ENCODE measurements around the gene PPP3CA.

PPP3CA gene

DNA sequence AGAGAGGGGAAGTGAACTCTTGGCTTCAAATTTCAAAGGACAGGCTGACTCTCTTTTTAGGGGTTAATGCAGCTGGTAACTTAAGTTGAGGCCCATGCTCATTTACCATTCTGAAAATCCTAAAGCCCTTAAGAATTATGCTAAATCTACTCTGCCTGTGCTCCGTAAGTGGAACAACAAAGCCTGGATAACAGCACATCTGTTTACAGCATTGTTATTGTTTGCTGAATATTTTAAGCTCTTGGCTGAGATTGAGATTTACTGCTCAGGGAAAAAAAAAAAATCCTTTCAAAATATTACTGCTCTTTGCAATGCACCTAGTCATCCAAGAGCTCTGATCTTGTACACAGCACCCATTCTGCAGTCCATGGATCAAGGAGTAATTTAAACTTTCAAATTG is 17.7 kb downstream of the PPP3CA start:
- DNase-seq = no peak

- DNase-seq = no peak
These were observed 19.2 kb downstream of the PPP3CA start for GRCh38 chr4:101328063-101328602.

DNA sequence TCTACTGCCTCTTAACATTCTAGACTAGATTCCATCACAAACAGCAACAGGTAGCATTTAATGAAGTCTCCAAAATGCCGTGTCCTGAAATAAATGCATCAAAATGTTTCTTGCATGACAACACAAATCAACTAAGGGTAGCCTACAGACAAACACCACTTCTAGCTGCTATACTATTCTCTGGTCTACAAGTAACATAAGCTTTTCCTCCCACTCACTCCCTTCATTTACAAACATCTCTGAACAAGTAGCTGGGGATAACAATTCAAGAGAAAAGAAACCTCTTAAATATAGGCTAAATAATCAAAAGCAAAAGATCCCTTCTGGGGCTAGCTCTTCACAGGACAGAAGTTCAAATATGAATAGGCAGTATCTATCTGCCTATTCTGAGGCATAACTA is 20.8 kb downstream of the PPP3CA start:
- DNase-seq = no peak

DNA sequence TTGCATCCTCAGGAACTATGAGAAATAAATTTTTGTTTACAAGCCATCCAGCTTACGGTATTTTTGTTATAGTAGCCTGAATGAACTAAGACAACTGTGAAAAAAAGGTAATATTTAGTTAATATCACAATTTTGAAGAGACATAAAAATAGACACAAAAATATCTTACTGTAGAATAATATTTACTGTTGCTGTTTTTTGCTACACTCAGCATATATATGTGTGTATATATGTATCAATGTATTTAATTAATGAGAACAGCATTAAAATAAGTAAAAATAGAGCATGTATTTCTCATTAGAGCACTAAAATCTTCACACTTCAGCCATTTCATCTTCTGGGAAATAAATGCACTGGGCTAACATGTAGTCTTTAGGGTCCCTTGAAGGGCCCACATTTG is 24.6 kb downstream of the PPP3CA start:
- DNase-seq = no peak

DNA sequence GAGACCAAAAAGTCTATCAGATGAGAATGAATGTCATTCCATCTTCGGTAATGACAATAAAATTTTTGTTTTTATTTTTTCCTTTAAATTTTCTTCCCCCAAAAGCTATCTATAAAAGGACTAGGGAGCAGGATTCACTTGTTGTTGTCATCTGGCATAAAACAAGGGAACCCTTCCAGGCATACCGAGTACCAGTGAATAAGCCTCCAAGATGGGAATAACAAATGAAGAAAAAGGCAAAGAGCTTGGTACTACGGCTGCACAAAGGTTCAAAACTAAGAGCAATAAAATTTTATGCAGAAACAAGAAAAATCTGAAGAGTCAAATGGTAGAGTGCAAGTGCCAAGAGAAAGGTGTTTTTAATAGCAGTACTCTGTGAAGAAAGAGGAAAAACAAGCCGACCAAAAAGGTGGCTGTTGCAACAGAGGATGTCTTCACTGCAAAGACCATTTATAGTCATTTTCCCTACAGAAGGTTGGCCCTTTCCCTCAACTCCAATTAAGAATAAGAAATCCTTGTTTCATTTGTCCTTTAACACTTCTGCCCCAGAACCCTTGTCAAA is 25.8 kb downstream of the PPP3CA start:
- no peak for DNase-seq

DNA sequence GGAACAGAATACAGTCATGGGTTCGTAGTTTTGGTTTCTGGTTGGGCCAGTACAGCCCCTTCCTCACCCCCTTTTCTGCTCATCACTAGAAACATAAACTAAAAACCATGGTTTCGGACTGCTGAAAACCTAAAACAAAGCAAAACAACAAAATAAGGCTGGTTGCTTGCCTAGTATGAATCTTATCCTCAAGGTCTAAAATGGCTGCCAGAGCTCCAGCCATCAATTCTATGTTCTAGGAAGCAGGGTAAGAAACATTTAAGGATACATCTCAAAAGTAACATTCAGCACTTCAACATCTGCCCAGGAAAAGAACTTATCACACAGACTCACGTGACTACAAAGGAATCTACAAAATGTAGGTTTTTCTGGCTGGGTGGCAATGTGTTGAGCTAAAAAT is 31.5 kb downstream of the PPP3CA start:
- DNase-seq = no peak

GRCh38 chr4:101315041-101315440 is 32.3 kb downstream of the PPP3CA start:
- no peak for DNase-seq

DNA sequence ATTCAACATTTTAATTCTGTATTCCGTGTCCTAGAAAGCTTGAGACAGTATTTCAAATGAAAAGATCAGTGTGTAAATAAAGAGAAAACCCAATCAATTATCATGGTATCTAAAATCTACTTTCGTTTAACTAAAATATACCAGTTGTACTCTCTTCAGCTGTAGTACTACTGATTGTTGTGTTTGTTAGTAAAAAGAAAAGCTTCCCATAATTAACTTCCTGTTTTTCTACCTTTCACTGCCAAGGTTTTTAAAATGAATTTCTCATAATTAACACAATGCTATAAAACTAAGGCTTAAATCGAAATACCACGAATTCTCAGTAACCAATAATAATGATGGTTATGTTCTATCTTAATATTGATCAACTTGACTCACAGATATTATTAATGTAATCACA is 37.4 kb downstream of the PPP3CA start:
- no peak for DNase-seq

GRCh38 chr4:101307899-101308298 is 39.4 kb downstream of the PPP3CA start:
- DNase-seq = no peak

GRCh38 chr4:101306764-101307615 is 40.3 kb downstream of the PPP3CA start:
- DNase-seq = no peak

GRCh38 chr4:101306225-101306624 is 41.1 kb downstream of the PPP3CA start:
- DNase-seq = no peak

DNA sequence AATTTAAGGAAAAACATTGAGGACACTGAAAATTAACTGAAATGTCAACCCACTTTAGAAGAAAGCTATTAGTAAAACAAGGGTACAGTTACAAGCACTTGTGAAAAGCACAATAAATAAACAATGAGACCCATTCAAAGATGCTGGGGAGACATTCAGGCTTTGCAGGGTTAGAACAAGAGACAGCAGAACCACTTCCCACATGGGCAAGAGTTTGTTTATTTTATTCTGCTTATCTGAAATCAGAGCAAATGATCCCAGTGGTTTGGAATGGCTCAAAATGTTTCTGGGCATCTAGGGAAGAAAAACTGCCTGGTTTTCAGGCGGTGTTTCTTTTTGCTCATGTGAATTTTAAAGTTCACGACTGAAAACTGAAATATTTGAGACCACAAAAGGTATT is 42.4 kb downstream of the PPP3CA start:
- no peak for DNase-seq

- no peak for DNase-seq
These were observed 47.3 kb downstream of the PPP3CA start for GRCh38 chr4:101299899-101300540.

GRCh38 chr4:101299021-101299420 is 48.3 kb downstream of the PPP3CA start:
- DNase-seq = no peak

DNA sequence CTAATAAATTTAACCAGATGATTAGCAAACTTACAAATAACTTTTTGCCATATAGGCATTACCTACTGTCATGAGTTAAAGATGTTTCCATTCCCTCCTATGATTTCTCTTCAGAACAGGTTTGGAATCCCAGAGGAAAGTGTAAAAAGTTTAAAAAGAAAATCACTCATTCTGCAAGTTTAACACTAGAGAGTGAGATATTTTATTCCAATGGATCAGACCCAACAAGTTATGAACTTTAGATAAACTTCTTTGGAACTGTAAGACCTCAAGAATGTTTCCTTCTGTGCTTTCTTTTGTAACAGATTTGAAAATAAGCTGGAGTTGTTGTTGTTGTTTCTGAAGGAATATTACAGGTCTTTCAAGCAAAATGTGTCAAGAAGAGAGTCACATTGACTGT is 51.6 kb downstream of the PPP3CA start:
- no peak for DNase-seq

DNA sequence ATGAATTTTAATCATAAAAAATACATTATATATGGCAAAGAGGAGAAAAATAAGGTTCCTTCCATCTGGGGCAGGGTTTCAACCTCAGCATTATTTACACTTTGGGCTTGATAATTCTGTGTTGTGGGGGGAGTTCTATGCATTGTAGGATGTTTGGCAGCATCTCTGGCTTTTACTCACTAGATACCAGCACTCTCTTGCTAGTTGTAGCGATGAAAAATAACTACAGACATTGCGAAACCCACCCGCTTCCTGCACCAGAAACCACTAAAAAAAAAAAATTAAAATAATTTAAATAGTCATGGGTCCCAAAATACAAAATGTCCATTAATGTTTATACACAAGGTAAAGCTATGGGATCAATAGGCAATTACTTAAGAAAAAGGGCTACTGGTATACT is 52.7 kb downstream of the PPP3CA start:
- DNase-seq = no peak

DNA sequence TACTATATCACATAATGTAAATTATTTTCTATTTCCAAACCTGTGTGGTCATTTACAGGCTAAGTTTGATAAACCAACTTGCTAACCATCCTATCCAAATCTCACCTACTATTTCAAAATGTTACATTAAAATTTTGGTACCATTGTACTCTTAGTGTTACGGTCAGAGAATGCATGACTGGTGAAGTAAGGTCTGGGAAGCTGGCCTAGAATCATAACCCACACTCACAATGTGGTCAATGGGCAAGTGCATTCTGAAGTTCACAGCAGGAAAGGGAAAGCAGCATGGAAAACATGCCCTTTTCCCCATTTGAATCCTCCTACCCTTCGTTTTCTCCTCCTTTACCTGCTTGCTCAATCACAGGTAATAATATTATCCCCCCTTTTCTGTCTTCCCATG is 54.4 kb downstream of the PPP3CA start:
- DNase-seq = no peak

- DNase-seq = no peak
These were observed 55.1 kb downstream of the PPP3CA start for GRCh38 chr4:101292214-101292613.

- DNase-seq = no peak
These were observed 56.1 kb downstream of the PPP3CA start for GRCh38 chr4:101291198-101291597.

- no peak for DNase-seq
These were observed 56.7 kb downstream of the PPP3CA start for GRCh38 chr4:101290654-101291053.

- no peak for DNase-seq
These were observed 58.0 kb downstream of the PPP3CA start for GRCh38 chr4:101289306-101289705.

- DNase-seq = no peak
These were observed 58.8 kb downstream of the PPP3CA start for GRCh38 chr4:101288365-101289145.

GRCh38 chr4:101287324-101287723 is 60.0 kb downstream of the PPP3CA start:
- DNase-seq = no peak

All from T1000 (cell line).